ENCODE measurements around the gene RPRML.

GRCh38 chr17:46982577-46982976 lies 3.5 kb upstream of the RPRML start:
- TF ChIP-seq CTCF (IDR thresholded peaks at IDR 0.05 in 4 of 5, conservative IDR thresholded peaks at IDR 0.05 in 1 of 5) (no peak), POLR2A (IDR thresholded peaks at IDR 0.05) (no peak)
